HUDEP-2 (cell line): ENCODE measurements around the gene GCK.

Experiments
- DNase-seq, 76 experiments: peaks; one replicate each; lab custom pipeline; 2025; ENCODE audit not compliant: unreplicated experiment in 76 of 76; lab: John Stamatoyannopoulos, UW

The GCK gene

GRCh38 chr7:44124822-44125202, 64.4 kb downstream of the GCK start:
- DNase-seq, result no peak

GRCh38 chr7:44123190-44124003, 65.8 kb downstream of the GCK start, which contains the start of gene POLD2:
POLD2 (minus strand) TSS chr7:44123548; CDS start chr7:44122053, 1,495 bp downstream.
- peak in 75 of 76 experiments; percentile 54 to 98 (median 95) for DNase-seq

GRCh38 chr7:44122529-44122928, 66.7 kb downstream of the GCK start:
- DNase-seq, result no peak

- no peak for DNase-seq
Observed at GRCh38 chr7:44121761-44122420, 67.3 kb downstream of the GCK start.

GRCh38 chr7:44120395-44120794, 68.8 kb downstream of the GCK start:
- DNase-seq, result no peak

- no peak for DNase-seq
Observed at GRCh38 chr7:44119829-44120380, 69.3 kb downstream of the GCK start.

- DNase-seq, result no peak
Observed at GRCh38 chr7:44117801-44118429, 71.3 kb downstream of the GCK start.

- DNase-seq, result no peak
Observed at GRCh38 chr7:44116789-44117666, 72.2 kb downstream of the GCK start.

- DNase-seq, result no peak
Observed at GRCh38 chr7:44116087-44116788, 73.0 kb downstream of the GCK start.

GRCh38 chr7:44114586-44115310, 74.5 kb downstream of the GCK start:
- DNase-seq, result no peak

GRCh38 chr7:44113764-44114354, 75.4 kb downstream of the GCK start:
- no peak for DNase-seq

GRCh38 chr7:44112997-44113763, 76.1 kb downstream of the GCK start:
- no peak for DNase-seq

GRCh38 chr7:44112231-44112996, 76.8 kb downstream of the GCK start:
- no peak for DNase-seq

- no peak for DNase-seq
Observed at GRCh38 chr7:44111761-44112160, 77.5 kb downstream of the GCK start.

- DNase-seq, result no peak
Observed at GRCh38 chr7:44110719-44111635, 78.3 kb downstream of the GCK start.

GRCh38 chr7:44109991-44110390, 79.2 kb downstream of the GCK start:
- DNase-seq, result no peak
